Calu3 (cell line): ENCODE measurements around the gene POLR3G. TPM values are rescaled to one million over a fixed set of nuclear protein-coding genes. Genes with fewer than 3 reads are reported as not detected.

Source experiments
- BruUV-seq: library from RNA; stranded (reverse); fragments of 400-500 nt; replicated peaks from 2 replicates; lab custom pipeline; 2021; lab: Mats Ljungman, UMichigan
- CTCF ChIA-PET: fragments of 300-600 bp; sonication (Branson Sonifier 250); formaldehyde crosslinking; loops from one replicate; lab custom pipeline; 2022; ENCODE audit warnings: antibody characterized with exemption; lab: Charles Lee
- DNase-seq: peaks from one replicate; pipeline ENCODE4 v3.0.0; 2022
- H3K27ac Mint-ChIP-seq: one replicate; pipeline ENCODE4 v1.8.0; 2022; ENCODE audit warnings: mixed read lengths; ENCODE audit not compliant: unreplicated experiment
- H3K27me3 Mint-ChIP-seq: one replicate; pipeline ENCODE4 v1.8.0; 2022; ENCODE audit warnings: mixed read lengths; ENCODE audit not compliant: unreplicated experiment
- H3K36me3 Mint-ChIP-seq: one replicate; pipeline ENCODE4 v1.8.0; 2022; ENCODE audit warnings: mild to moderate bottlenecking, moderate library complexity, mixed read lengths; ENCODE audit not compliant: insufficient read depth, unreplicated experiment
- H3K4me1 Mint-ChIP-seq: one replicate; pipeline ENCODE4 v1.8.0; 2022; ENCODE audit warnings: mild to moderate bottlenecking, low read depth, mixed read lengths; ENCODE audit not compliant: unreplicated experiment
- H3K4me3 Mint-ChIP-seq: one replicate; pipeline ENCODE4 v1.8.0; 2022; ENCODE audit warnings: mild to moderate bottlenecking, low read depth, moderate library complexity, mixed read lengths; ENCODE audit not compliant: unreplicated experiment
- H3K9me3 Mint-ChIP-seq: one replicate; pipeline ENCODE4 v1.8.0; 2022; ENCODE audit warnings: low read depth, mixed read lengths; ENCODE audit not compliant: unreplicated experiment
- CTCF ChIP-seq: fragments of 200-600 bp; IDR thresholded peaks from one replicate; pipeline ENCODE4 v1.8.0; 2022; ENCODE audit warnings: antibody characterized with exemption; ENCODE audit not compliant: unreplicated experiment
- intact Hi-C: fragments of 100-400 bp; cut with micrococcal nuclease; formaldehyde crosslinking; loops from one replicate; pipeline ENCODE4 v1.10.0; 2022; ENCODE audit not compliant: unreplicated experiment
- total RNA-seq: library from RNA; stranded (reverse); gene quantifications from 2 replicates; pipeline ENCODE4 v1.2.3, GENCODE V29; 2022

POLR3G gene
- total RNA-seq, 1 experiment from 2014 or later, result 15.0 TPM

DNA sequence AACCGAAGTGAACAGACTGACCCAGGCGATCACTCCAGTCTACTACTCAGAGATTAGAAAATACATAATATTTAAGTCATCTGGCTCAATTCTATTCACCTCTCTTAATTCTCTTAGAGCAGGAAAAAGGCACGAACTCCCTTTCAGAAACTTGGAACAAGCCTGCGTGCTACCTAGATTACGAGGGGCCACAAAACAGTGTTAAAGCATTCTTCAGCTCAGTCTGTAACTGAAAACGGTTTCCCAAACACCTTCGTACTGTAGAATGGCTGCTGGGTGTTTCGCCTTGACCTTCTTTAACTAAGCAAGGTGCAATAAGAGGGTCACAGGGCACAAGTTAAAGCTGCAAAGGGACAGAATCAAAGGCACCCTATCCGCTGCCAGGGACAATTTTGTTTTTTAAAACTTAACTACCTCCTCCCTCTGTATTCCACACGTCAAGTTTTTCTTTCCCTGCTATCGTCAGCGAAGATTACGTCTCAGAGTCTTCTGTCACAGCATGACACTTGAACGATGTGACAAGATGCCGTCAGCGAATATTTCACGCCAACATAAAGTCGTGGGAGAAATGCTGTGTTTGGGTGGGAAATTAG lies 54.0 kb downstream of the POLR3G start:
- Mint-ChIP-seq H3K36me3 (peaks cover 38% of the 10 kb centered on the region), H3K4me3 (peak overlapping the region; percentile 71), H3K27ac (peak overlapping the region; percentile 48), H3K27me3 (peaks cover 13% of the 10 kb centered on the region), H3K9me3 (no peaks in the 10 kb centered on the region), H3K4me1 (peaks cover 28% of the 10 kb centered on the region)
- CTCF ChIA-PET, result interaction anchor here (1.2 to 1.8 kb wide), 2 partner anchors 55 to 89 kb away, joined by 3 to 10 read pairs; no protein-coding TSS in a partner anchor
- DNase-seq, result no peak
- TF ChIP-seq CTCF, result no peak
- BruUV-seq, result no TSS peak
- intact Hi-C loops, result no loop called here

DNA sequence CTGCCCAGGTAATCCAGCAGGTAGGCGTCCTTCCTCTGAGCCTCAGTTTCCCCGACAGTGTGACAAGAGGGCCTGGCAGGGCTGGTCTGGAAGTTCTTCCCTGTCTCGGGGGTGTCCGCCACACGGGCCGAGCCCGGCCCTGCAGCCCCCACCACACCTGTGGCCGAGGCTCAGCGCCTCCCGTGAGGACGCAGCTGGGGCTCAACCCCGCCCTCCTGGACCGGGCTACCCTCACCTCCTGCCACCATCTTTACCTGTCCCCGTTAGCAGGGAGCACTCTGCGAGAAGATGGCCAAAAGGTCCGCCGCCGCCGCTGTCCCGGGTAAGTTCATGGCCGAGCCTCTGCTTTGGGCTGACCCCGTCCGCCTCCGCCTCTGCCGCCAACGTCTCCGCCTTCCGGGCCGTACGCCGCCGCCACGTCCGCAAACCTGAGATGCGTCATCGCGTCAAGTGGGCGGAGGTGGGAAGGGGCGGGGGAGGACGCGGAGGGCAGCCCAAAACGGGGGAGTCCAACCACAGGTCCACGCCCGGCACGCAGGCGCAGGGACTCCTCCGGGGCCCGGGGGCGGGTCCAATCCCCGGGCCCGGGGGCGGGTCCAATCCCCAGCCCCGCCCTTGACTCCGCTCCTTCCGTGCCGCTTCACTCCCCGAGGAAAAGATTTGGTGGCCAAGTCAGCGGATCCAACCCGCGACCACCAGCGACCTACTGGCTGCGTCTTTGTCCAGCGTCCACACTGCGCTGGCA lies 54.7 kb downstream of the POLR3G start, which contains the start of gene LYSMD3:
Gene LYSMD3 (minus strand): TSS at position 391 of the 745 bp plus-strand sequence. CDS start 4,295 bp downstream, outside the sequence.
- H3K27ac Mint-ChIP-seq, result peak within 1 kb of the TSS; percentile 48
- BruUV-seq, result no TSS peak
- CTCF ChIA-PET, result interaction anchor here (0.8 to 1.8 kb wide), 6 partner anchors 10 to 120 kb away, joined by 3 to 10 read pairs (median 4); partner anchors contain the start of gene CETN3
- peaks cover 38% of the 10 kb centered on the region for H3K36me3 Mint-ChIP-seq
- peaks cover 28% of the 10 kb centered on the region for H3K4me1 Mint-ChIP-seq
- TF ChIP-seq CTCF, result no peak
- H3K9me3 Mint-ChIP-seq, result no peaks in the 10 kb centered on the region
- peak; percentile 98 for DNase-seq
- peak within 1 kb of the TSS; percentile 71 for H3K4me3 Mint-ChIP-seq
- H3K27me3 Mint-ChIP-seq, result peaks cover 20% of the 10 kb centered on the region
- intact Hi-C loops, result no loop called here

DNA sequence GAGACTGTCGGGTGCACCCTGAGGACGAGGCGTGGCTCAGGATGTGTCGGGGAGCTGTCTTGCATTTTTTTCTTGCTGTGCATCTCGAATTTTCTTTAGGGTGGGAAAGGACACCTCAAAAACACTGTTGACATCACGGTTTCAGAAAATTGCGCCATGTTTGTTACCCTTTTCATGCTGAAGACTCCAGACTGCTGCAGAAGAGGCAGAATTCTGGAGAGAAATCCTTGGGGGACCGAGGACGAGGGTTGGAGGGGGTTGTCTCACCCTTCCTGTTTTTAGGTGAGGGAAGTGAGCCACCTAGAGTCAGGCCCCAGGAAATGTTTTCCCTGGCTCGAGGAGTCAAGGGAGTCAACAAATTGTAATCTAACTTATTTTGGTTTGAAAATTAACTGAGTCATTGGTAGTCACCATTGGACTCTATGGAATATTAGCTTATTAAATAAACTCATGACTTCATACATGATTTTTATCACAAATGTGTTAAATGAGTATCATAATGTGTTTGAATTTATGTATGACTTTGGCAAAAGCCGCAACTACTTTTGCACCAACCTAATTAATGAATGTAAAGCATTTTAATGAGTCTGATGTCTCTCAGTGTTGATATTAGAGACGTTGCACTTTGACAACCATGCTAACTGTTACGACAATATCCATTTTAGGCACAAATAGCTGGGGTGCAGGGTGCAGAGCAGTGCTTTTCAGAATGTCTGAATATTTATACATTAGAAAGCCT lies 55.4 kb downstream of the POLR3G start:
- Mint-ChIP-seq H3K9me3 (no peaks in the 10 kb centered on the region), H3K27ac (peak overlapping the region; percentile 48), H3K36me3 (peaks cover 32% of the 10 kb centered on the region), H3K4me3 (peak overlapping the region; percentile 71), H3K27me3 (peaks cover 22% of the 10 kb centered on the region), H3K4me1 (peaks cover 28% of the 10 kb centered on the region)
- TF ChIP-seq CTCF, result peak; percentile 68
- BruUV-seq, result TSS peak; percentile 65
- intact Hi-C loops, result loop anchor here (1.0 to 5.0 kb wide), 4 partner anchors 55 to 108 kb away; partner anchors contain the start of genes MBLAC2 and POLR3G
- CTCF ChIA-PET, result interaction anchor here (0.8 to 1.8 kb wide), 5 partner anchors 11 to 120 kb away, joined by 3 to 10 read pairs (median 4); partner anchors contain the start of gene CETN3
- peak; percentile 78 for DNase-seq
